Right ventricle myocardium inferior (tissue), 1 donor: Measurements from ENCODE around the gene NANOS2. TPM values are rescaled to one million over a fixed set of nuclear protein-coding genes. Genes with fewer than 3 reads are reported as not detected.

Experiments used
- ATAC-seq: fragments of 200-7000 bp; cut with Tn5 transposase; one replicate; pipeline ENCODE4 v1.9.1; 2020; ENCODE audit warnings: mild to moderate bottlenecking, moderate library complexity
- DNase-seq: peaks from one replicate; pipeline ENCODE4 v3.0.0; 2021; ENCODE audit errors: missing footprints
- intact Hi-C: fragments of 100-400 bp; cut with DNase I; formaldehyde crosslinking; loops from one replicate; pipeline ENCODE4 v1.11.0; 2022
- total RNA-seq: library from RNA; stranded (reverse); fragmentation: NEBNext Ultra II Directional; extraction: Animal tissue kit (Norgen Biotek cat#: 25700); gene quantifications from one replicate; pipeline ENCODE4 v1.2.1, GENCODE V29; 2021
- donor health status: DM: no; HTN: yes; CAD: no; lungs with severe emphysema.

NANOS2 gene
- total RNA-seq, 1 donor from 2014 or later: not detected

DNA sequence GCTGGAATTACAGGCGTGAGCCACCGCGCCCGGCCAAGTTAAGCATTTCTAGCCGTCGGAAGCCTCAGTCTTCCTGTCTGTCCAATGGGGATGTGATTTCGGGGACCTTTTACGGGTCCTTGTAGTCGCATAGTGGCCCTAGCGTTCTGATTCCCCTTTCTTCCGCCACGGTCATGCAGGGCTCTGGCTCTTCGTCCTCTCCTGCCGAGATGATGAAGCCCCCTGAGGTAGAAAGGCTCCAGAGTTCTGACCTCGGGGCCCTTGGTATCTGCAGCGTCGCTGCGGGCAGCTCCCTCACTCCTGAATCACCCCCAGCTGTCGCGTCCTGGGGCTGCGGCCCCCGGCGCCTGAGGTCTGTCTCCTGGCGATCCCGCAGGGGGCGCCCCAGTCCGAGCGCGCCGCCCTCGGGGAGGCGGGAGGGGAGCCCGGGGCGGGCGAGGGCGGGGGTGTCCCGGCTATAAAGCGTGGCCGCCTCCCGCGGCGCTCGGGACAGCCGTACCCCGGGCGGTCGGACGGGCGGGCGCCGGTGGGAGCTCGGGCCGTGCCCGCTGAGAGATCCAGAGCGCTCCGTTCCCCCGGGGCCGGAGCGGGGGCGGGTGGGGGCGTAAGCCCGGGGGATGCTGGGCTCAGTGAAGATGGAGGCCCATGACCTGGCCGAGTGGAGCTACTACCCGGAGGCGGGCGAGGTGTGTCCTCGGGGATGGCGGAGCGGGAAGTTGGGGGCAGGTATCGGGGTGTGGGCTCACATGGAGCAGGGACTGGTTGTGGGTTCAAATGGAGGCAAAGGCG lies 50.5 kb downstream of the NANOS2 start, which contains the start of gene FOXA3:
Gene FOXA3, plus strand, starts transcription at position 487 of the 789 bp plus-strand sequence. Its CDS starts 131 bp downstream, at position 618.
- peak; percentile 18 for ATAC-seq
- intact Hi-C loops: loop anchor here (1.0 to 5.0 kb wide), 3 partner anchors 23 to 92 kb away; partner anchors contain the start of genes IRF2BP1 and MYPOP
- DNase-seq: peak; percentile 74

DNA sequence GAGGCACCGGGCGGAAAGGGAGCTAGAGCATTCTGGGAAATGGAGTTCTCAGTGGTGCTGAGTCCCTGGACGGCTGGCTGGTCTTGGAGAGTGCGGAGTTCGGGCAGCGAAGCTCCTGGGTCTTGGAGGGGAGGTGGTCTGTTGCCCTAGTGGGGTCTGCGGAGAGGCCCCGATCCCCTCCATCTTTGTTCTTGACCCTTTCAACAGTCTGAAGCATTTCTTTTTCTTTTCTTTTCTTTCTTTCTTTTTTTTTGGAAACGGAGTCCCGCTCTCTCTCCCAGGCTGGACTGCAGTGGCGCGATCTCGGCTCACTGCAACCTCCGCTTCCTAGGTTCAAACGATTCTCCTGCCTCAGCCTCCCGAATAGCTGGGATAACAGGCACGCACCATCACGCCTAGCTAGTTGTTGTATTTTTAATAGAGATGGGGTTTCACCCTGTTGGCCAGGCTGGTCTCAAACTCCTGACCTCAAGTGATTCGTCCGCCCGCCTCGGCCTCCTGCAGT lies 51.2 kb downstream of the NANOS2 start:
- DNase-seq (no peak), ATAC-seq (no peak)
- intact Hi-C loops: loop anchor here (1.0 to 5.0 kb wide), 3 partner anchors 23 to 91 kb away; partner anchors contain the start of genes IRF2BP1 and MYPOP

Other genes starting within 250 kb of the NANOS2 start
- 5.0 TPM for gene GIPR, start 246.6 kb downstream of the NANOS2 start, total RNA-seq
- 252 TPM for gene SNRPD2, start 222.8 kb downstream of the NANOS2 start, total RNA-seq
- 1.5 TPM for gene QPCTL, start 222.1 kb downstream of the NANOS2 start, total RNA-seq
- 13.1 TPM for gene FBXO46, start 183.9 kb downstream of the NANOS2 start, total RNA-seq
- not detected for gene MEIOSIN, start 181.3 kb downstream of the NANOS2 start, total RNA-seq
- 22.3 TPM for gene SIX5, start 145.5 kb downstream of the NANOS2 start, total RNA-seq
- 233 TPM for gene DMPK, start 132.3 kb downstream of the NANOS2 start, total RNA-seq
- gene DMWD, start 121.9 kb downstream of the NANOS2 start, total RNA-seq: 52.0 TPM
- gene RSPH6A, start 99.5 kb downstream of the NANOS2 start, total RNA-seq: not detected
- gene SYMPK, start 51.6 kb downstream of the NANOS2 start, total RNA-seq: 29.9 TPM
- not detected for gene FOXA3, start 50.5 kb downstream of the NANOS2 start, total RNA-seq
- 19.9 TPM for gene IRF2BP1, start 28.6 kb downstream of the NANOS2 start, total RNA-seq
- gene MYPOP, start 12.2 kb downstream of the NANOS2 start, total RNA-seq: 16.0 TPM
- 5.3 TPM for gene NOVA2, start 59.1 kb upstream of the NANOS2 start, total RNA-seq
- 8.2 TPM for gene CCDC61, start 80.7 kb upstream of the NANOS2 start, total RNA-seq
- 0.35 TPM for gene PGLYRP1, start 108.3 kb upstream of the NANOS2 start, total RNA-seq
- not detected for gene IGFL4, start 126.2 kb upstream of the NANOS2 start, total RNA-seq
- not detected for gene IGFL3, start 209.9 kb upstream of the NANOS2 start, total RNA-seq
- not detected for gene IGFL2, start 233.5 kb upstream of the NANOS2 start, total RNA-seq